ENCODE results near the gene GPC3. TPM values are rescaled to one million over a fixed set of nuclear protein-coding genes. Genes with fewer than 3 reads are reported as not detected.

Gene GPC3
- total RNA-seq, 1 experiment from 2014 or later = not detected

GRCh38 chrX:133689997-133690599 lies 295.3 kb downstream of the GPC3 start:
- DNase-seq (ENCODE audit: low read depth) = no peak

- no peak for DNase-seq (ENCODE audit: low read depth)
Measured at GRCh38 chrX:133685822-133686221, 299.6 kb downstream of the GPC3 start.

DNA sequence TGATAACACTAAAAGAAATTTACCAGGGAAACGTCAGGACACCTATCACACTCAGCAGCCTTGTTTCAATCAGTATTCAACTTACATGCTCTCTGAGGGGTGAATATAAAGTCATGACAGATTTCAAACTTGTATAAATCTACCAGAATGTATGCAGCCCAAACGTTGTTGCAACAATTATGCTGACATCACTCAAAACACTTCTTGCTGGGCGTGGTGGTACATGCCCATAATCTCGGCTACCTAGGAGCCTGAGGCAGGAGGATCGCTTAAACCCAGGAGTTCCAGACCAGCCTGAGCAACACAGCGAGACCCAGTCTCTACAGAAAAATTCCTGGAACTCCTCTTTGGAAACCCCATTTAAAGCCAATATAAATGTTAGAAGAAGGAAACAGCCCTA lies 303.5 kb downstream of the GPC3 start:
- no peak for DNase-seq (ENCODE audit: low read depth)

DNA sequence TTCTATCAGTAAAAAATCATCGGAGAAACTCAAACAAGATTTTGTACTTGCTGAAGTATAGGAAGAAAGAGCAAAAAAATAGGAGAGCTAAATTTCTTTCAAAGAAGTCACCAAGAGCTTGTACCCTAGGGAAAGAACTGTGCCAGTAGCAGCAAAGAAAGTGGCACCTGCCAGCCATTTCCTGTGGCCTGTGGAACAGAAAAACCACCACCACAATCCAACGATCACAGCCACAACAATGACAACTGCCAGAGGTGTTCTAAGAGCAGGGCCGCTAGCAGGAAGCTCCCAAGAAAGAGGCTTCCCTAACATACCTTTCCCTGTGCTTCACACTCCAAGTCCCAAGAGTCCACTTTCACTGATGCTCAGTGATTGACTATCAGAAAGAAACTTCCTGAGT lies 304.0 kb downstream of the GPC3 start:
- no peak for DNase-seq (ENCODE audit: low read depth)

- DNase-seq (ENCODE audit: low read depth) = no peak
Measured at GRCh38 chrX:133677123-133678063, 308.0 kb downstream of the GPC3 start.

DNA sequence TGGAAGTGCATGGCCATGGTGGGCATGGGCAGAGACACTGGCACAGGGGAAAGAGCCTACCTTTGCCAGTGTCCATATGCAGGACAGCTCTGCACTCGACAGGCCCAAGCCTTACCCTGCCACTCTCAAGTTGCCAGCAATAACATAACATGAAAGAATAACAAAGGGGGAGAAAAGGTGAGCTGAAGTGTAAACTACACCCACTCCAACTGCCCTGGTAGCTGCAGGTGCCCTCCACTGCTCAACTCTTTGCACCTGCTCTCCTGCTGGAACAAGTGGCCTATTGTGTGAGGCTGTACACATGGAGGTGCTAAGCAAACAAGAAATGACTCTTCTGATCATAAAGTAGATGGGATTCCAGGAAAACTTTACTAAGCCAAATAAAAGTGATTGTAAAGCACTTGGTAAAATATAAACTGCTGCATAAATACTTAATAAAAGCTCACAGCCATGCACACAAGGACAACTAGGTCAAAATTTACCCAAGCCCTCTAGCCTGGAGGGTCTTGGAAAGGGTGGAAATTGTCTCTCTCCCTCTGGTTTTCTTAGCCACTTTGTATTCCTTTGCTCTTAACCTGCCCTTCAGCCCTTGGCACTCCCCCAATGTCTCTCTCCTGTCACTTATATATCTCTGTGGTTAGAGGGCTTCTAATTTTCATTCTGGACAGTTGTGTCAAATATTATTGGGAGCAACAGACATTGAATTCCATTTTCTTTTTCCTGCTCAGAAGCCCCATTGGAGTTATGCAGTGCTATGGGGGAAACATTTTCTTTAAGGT lies 308.9 kb downstream of the GPC3 start:
- DNase-seq (ENCODE audit: low read depth) = no peak

GRCh38 chrX:133674726-133675470 lies 310.5 kb downstream of the GPC3 start:
- DNase-seq (ENCODE audit: low read depth) = peak; percentile 20

- DNase-seq (ENCODE audit: low read depth) = peak; percentile 43
Measured at GRCh38 chrX:133670383-133670782, 315.0 kb downstream of the GPC3 start.

GRCh38 chrX:133669214-133669613 lies 316.2 kb downstream of the GPC3 start:
- DNase-seq (ENCODE audit: low read depth) = no peak

DNA sequence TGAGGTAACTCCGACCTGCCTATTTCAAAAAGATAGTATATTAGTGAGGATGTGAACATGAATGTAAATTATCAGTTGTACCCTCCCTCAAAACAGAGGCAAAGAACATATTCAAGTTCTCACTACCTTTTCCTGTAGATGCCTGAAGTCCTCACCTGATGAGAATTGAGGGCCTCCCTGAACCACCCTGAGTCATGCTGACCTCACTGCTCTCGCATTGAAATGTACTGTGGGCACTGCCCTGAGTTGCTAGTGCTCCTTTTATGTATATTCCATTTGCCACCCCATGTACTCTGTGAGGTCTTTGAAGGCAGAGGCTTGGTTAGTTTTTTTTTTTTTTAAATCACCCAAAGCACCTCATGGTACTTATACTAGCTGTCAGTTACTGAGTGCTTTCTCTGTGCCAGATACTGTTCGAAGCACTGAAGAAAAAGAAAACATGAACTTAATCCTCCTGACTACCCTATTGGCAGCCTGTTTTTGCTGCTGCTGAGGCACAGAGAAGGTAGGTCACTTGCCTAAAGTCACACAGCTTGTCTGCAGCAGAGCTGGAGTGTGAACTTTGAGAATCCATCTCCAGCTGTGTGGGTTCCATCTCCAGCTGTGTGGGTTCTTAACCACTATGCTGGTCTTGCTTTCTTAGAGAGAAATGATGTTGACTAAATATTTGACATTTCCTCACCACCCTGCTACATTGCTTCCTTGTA lies 317.0 kb downstream of the GPC3 start:
- DNase-seq (ENCODE audit: low read depth) = peak; percentile 55

DNA sequence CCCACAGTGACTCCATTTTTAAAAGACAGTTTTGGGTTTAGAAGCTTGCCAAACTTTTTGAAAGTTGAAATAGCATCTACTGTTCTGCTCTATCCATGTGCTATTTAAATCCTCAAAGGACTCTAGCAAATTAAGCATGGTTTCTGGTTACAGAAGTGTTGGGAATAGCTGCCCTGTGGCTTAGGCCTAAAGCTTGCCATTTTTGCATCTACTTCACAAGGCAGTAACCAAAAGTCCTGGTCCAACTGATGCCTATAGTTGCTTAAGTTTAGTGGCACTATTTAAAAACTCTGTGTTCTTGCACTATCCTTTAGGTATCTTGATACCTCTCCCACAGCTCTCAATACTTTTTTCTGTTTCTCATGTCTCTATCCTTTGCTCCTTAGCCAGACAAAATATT lies 319.1 kb downstream of the GPC3 start:
- DNase-seq (ENCODE audit: low read depth) = no peak

DNA sequence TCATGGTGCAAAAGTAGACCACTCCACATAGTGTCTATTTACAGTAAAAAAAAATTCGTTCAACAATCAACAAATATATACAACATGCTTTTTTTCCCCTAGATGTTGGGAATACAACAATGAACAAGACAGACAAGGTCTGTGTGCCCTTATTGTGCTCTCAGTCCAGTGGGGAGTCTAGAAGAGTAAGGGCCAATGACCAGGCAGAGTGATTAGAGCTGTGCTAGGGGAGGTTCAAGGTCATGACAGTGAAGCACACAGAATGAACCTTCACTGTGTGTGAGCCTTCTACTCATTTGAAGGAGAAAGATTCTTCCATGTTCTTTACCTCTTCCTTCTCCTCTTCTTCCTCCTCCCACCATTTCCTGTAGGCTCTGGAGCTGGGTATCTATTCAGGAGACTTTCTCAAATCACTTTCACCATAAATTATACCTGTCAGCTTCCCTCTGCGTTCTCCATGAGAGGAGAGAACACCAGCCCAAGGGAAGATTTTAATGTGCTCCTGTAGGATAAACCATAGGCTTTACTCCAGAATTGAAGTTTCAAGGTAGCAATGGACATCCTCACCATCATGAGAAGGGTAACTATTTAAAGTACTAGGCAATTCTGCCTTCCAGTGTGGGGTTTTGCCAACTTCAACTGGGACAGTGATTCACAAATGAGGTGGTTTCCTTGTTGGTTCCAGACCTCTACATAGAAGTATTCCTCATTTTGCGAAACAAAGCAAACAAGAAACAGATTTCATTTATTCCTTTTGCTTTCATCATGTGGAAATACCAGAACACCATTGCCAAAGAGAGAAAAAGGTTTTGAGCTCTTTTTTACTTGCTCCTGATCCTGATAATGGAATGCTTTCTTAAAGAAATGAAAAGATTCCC lies 323.2 kb downstream of the GPC3 start:
- DNase-seq (ENCODE audit: low read depth) = peak; percentile 5

GRCh38 chrX:133660281-133660680 lies 325.1 kb downstream of the GPC3 start:
- DNase-seq (ENCODE audit: low read depth) = peak; percentile 82

DNA sequence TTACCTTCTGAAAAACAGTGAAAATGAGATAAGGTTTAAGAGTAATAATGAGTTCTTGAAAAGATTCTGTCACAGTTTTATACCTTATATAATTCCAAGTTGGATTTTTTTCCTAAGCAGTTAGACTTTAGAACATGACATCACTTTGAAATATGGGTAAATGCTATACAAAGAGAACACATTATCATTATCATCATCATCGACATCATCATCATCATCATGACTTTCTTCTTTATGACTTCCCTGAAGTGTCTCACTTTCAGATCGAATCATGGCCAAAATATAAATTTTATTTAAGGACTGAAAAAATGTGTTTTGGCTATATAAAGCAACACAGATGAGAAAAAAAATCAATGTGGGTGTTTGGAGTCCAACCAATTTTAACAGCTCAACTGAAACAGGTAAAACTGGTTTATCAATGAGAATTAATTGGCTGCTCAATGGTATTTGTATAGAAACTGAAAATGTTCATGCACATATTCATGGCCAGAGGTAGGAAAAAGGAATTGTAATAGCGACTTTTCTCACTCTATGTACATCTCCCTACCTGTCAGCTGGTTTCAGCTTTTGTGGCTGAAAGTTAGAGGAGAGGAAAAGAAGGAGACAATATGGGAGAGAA lies 327.0 kb downstream of the GPC3 start:
- no peak for DNase-seq (ENCODE audit: low read depth)

- peak; percentile 17 for DNase-seq (ENCODE audit: low read depth)
Measured at GRCh38 chrX:133655275-133656265, 329.8 kb downstream of the GPC3 start.

DNA sequence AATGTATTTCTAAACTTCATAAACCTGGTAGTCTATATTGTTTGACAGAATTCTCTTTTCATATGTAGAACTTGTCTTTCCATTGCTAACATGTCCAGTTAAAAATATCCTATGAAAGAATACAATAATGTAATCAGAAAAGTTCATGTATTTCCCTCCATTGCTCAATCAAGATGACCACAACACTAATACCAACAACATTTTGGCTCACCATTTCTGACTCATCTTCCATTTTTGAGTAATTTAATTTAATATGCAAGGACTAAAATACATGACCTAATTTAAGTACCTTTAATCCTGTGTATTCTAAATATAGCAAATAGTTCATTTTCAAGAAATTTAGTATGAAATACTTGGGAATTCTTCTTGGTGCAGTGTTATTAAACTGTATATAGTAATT lies 330.6 kb downstream of the GPC3 start:
- peak; percentile 29 for DNase-seq (ENCODE audit: low read depth)

- no peak for DNase-seq (ENCODE audit: low read depth)
Measured at GRCh38 chrX:133653358-133653757, 332.0 kb downstream of the GPC3 start.

GRCh38 chrX:133652185-133652584 lies 333.2 kb downstream of the GPC3 start:
- no peak for DNase-seq (ENCODE audit: low read depth)

All from M059J (cell line).